ENCODE measurements around the gene ATG9B.
A peak's percentile ranks its signal among the peaks of the same experiment; 100 is the strongest.
"Not testable (repeated sequence)": the region's sequence is repeated elsewhere in the genome, so short reads cannot be mapped to it uniquely, and the experiment has no call there.

Gene ATG9B

GRCh38 chr7:151035902-151036301 is 11.6 kb upstream of the ATG9B start:
- no peak for DNase-seq

DNA sequence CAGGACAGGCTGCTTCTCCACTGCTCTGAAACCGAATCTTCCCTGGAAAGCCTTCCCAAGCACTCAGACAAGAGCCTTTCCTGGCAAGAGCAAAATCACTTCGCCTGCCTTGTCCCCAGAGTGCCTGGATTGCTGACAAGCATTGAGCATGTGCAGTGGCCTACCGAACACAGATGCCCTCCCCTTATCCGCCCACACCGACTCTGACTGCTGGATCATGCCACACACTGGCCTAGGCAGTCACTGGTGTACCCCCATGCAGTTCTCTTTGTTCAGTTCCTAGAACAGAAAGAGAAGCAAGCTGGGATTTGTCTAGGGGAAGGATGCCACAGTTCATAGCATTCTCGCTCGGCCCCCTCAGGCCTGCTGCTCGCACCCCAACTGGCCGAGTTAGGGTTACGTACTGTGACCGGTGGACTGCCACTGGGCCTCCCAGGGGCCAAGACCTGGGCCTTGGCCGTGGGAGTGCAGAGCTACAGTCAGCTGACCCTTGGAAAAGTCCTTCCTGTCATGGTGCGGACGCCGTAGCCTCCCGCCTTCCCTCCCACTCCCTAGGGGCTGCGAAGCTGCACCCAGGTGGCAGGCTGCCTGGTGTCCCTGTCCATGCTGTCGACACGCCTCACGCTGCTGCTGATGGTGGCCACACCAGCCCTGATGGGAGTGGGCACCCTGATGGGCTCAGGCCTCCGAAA is 10.9 kb upstream of the ATG9B start:
- DNase-seq: no peak

- DNase-seq: no peak
Measured at GRCh38 chr7:151034312-151035025, 10.2 kb upstream of the ATG9B start.

- no peak for DNase-seq
Measured at GRCh38 chr7:151033864-151034249, 9.6 kb upstream of the ATG9B start.

DNA sequence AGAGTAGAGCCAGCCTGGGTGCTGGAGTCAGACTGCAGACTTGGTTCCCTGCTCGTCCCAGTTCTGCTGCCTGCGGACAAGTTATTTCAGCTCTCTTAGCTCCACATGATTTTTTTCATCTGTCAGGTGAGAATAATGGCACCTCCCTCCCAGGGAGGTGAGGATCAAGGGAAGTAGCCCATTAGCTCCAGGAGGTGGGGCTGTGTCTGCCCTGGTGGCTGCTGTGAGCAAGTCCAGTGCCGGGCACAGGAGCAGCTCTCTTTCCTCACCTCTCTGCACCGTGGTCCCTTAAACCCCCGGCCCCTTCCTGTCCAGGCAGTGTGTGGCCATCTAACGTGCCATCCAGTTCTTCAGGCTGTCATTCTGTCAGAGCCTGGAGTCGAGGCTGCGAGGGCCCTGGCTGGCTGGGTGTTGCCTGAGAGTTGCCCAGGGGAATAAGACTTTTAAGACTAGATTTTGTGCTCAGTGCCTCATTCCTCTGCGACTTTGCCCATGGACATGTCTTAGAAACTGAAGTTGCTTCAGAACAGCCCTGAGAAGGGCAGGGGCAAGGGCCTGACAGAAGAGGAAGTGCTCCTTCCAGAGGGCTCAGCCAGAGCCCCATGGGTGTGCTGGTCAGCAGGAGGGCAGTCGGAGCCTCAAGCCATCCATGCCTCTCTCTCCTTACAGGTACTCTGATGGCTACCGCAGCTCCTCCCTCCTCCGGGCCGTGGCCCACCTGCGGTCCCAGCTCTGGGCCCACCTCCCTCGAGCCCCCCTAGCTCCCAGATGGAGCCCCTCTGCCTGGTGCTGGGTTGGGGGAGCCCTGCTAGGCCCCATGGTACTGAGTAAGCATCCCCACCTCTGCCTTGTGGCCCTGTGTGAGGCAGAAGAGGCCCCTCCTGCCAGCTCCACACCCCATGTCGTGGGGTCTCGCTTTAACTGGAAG is 8.9 kb upstream of the ATG9B start:
- DNase-seq: peak; percentile 55

DNA sequence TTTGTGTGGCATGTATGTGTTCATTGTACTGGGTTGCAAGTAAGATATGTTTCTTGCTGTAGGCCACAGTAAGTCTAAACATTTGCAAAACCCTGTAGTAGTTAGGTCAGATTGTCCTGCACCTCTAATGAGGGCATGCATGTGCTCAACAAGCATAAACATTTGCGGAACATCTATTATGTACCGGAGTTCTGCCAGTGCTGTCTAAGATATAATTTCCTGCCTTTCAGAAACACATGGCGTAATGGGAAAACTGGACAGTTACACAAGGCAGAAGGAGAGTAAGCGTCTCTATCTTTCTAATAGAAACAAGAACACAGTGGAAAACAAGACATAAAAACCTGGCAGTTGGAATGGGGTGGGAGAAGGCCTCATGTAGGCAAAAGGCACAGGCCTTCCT is 6.7 kb upstream of the ATG9B start:
- no peak for DNase-seq

DNA sequence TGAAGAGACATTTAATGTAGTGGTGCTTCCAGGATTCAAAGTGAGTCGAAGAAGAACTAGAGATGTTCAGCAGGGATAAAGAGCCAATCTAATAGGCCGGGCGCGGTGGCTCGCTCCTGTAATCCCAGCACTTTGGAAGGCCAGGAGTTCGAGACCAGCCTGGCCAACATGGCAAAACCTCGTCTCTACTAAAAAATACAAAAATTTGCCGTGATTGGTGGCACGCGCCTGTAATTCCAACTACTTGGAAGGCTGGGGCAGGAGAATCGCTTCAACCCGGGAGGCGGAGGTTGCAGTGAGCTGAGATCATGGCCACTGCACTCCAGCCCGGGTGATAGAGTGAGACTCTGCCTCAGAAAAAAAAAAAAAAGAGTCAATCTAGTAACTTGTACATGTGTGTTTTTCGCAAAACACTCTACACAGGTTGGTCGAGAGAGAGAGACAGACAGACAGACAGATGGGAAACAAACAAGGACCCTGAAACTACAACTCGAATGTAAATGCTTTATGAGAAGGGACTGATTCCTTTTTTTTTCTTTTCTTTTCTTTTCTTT is 4.7 kb upstream of the ATG9B start:
- no peak for DNase-seq

DNA sequence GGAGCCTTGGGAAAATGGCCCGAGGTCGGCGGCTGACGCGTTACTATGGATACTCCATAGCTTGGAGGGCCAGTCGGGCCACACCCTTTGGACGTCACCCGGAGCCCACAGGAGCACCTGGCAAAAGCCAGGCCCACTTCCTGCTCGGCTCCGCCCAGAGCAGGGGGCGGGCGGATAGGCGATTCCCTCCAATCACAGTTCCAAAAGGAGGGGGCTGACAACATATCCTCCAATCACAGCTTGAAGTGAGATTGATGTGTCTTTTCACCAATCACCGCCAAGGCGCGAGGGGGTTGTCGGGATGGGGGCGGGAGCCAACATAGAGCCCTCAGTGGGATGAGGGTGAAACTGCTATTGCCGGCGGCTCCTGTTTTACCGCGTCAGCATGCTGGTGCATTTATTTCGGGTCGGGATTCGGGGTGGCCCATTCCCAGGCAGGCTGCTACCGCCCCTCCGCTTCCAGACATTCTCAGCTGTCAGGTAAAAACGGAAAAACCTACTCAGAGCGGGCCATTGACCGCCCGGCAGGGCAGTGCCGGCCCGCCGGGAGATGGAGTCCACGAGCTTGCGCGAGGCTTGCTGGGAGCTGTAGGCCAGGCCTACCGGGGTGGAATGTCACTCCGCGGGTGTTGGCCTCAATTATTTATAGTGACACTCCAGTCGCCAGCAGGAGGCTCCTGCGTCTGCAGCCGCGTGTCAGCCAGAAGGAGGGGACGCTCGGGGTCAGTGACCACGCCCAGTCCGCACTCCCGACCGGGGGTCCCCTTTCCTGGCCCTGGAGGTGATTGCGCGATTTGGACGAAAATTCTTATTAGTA is 4.0 kb upstream of the ATG9B start, which contains the start of gene ABCB8:
TSS of gene ABCB8 (plus strand) at position 320 of the 817 bp plus-strand sequence. CDS start at position 386, 66 bp downstream.
- peak; percentile 98 for DNase-seq

DNA sequence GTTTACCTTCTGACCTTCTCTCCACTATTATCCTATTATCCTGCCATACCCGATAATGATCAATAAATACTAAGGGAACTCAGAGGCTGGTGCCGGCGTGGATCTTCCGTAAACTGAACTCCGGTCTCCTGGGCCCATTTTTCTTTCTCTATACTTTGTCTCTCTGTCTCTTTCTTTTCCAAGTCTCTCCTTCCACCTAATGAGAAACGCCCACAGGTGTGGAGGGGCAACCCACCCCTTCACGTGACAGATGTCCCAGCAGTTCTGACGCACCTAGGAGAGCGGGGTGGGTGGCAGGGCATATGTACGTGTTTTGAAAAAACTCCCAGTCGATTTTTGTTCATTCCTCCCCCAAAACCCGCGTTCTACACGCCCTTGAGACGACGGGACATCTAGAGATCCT is 3.4 kb upstream of the ATG9B start:
- not testable (repeated sequence) for DNase-seq

GRCh38 chr7:151026771-151027727 is 2.8 kb upstream of the ATG9B start:
- DNase-seq: peak; percentile 19

- no peak for DNase-seq
Measured at GRCh38 chr7:151025924-151026671, 1.8 kb upstream of the ATG9B start.

- DNase-seq: no peak
Measured at GRCh38 chr7:151023232-151023631, 1.1 kb downstream of the ATG9B start.

GRCh38 chr7:151020231-151020630 is 4.1 kb downstream of the ATG9B start:
- no peak for DNase-seq

DNA sequence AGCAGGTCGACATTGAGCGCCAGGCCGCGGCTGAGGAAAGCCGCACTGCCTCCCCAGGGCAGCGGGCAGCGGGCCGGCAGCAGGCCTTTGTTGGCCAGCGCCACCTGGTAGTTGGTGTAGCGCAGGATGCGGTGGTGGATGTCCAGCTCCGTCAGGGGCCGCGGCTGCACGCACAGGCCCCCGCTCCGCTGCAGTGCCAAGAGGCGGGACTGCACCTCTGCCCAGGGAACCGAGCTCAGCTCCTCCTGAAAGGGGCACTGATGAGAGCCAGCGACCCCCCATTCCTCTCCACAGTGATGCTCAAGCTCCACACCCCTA is 5.2 kb downstream of the ATG9B start:
- DNase-seq: no peak

- no peak for DNase-seq
Measured at GRCh38 chr7:151018421-151019129, 5.7 kb downstream of the ATG9B start.

GRCh38 chr7:151017953-151018420 is 6.3 kb downstream of the ATG9B start:
- peak; percentile 44 for DNase-seq

DNA sequence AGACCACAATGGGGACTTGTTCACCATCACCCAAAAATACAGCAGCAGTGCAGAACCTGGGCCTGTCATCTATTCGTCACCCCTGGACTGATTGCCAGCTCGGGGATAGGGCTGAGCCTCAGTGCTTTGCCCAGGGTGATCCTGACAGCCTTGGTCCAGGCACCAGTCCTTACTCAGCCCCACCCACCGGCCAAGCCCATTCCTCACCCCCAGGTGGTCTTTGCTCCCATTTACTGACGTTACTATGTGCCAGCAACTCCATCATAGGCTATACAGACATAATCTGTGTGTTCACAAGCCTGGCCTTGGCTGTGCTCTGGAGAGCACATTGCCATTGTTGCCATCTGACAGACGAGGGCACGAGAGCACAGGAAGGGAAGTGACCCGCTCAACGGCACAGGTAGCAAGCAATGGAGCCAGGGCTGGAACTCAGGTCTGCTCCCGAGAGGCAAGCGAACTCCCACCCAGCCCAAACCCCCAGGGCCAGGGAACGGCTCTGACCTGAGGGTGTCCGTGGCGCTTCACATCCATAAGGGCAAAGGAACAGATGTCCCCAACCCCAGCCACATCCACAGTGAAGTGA is 6.8 kb downstream of the ATG9B start:
- peak; percentile 30 for DNase-seq

DNA sequence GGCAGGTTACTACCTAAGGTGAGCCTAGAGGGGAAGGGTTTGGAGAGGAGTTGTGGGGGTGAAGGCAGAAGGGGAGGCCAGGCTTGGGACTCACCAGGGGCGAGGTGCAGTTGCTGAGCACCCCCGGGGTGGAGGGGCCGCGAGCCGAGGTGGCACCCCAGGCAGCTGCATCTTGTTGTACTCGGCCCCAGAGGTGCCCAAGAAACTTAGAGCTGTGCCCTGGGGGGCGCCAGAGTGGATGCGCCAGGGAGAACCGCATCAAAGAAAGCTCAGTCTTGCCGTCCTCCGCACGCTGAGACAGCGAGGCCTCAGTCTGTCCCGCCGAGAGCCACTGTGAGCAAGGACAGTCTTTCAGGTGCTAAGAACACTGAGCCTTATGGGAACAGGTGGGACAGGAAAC is 7.4 kb downstream of the ATG9B start:
- no peak for DNase-seq

DNA sequence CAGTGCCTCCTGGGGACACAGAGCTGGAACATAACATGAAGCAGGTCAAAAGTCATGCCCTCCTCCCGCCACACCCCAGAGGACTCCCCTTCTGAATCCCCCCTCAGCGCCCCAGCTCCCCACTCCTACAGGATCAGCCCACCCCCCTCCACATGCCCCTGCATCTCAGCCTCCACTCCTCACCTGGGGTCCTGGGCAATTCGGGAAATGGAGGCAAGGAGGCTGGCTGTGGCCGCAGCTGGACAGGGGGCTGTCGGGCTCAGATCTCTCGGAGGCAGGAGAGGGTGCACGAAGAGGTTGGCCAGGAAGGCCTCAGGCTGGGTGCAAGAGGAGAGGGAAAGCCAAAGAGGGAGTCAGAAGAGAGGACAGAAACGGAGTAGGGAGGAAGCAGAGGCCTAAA is 7.8 kb downstream of the ATG9B start:
- DNase-seq: no peak
